ENCODE measurements around the gene PRKN.

PRKN gene

DNA sequence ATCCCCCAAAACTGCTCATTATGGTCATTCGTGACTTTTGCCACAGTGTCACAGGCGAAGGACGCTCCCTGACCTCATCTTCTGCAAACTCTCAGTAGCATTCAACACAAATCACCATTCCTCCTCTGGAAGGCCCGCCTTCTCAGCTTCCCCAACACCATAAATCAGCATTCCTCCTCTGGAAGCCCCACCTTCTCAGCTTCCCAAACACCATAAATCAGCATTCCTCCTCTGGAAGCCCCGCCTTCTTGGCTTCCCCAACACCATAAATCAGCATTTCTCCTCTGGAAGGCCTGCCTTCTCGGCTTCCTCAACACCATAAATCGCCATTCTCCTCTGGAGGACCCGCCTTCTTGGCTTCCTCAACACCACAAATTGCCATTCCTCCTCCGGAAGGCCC lies 1165.7 kb downstream of the PRKN start:
- H3K4me3 ChIP-seq (ENCODE audit: low read length): no peak overlapping the region
- TF ChIP-seq ZNF274 (IDR thresholded peaks at IDR 0.05; ENCODE audit: low read depth, low read length): no peak

DNA sequence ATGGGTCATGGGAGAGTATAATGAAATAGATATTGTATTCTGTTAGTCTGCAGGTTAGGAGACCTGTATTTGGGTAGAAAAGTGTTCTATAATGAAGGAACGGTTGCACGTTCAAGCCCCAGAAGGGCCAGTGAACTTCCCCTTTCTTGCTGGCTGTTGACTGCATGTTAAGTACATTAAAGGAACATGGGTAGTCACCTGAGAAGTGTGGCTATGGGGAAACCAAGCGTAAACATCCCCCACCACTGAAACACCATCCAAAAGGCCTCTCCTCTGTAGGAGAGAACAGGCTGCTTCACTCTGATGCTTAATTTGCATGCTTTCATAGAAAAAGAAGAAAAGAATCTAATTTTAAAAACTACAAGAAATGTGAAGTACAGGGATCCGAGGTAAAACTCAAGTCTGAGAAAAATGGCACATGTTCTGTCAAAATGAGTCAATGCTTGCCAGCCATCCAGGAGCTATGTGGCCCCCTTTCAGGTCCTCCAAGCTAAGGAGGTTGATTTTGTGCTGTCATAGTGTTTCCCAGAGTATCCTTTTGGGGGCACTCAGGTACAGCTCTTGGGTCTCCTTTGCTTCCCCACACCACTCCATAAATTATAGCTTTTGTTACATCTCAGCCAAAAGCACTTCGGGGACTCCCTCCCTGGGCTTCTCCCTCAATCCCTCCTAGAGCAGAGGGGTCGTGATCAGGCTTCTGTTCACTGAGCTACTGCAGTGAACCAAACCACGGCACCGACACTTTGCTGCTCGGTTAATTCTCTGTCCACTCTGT lies 1170.0 kb downstream of the PRKN start:
- no peak overlapping the region for H3K4me3 ChIP-seq (ENCODE audit: low read length)
- no peak for TF ChIP-seq ZNF274 (IDR thresholded peaks at IDR 0.05; ENCODE audit: low read depth, low read length)

DNA sequence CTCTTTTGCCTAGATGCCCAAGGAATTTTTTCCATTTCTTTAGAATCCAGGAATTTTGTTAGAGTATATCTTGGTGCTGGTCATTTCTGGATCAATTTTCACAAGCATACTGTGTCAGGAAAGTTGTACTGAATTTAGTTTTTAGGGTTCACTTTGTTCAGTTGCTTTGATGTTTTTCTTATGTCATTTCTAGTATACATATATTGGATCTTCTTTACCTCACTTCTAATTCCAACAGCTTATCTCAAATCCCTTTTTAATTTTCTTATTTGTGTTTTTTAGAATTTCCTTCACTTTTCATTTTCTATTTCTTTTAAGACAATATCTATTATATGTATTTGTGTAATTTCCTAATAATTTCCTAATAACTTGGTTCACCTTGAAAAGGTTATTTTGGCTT lies 1172.7 kb downstream of the PRKN start:
- no peak for TF ChIP-seq ZNF274 (IDR thresholded peaks at IDR 0.05; ENCODE audit: low read depth, low read length)
- no peak overlapping the region for H3K4me3 ChIP-seq (ENCODE audit: low read length)

DNA sequence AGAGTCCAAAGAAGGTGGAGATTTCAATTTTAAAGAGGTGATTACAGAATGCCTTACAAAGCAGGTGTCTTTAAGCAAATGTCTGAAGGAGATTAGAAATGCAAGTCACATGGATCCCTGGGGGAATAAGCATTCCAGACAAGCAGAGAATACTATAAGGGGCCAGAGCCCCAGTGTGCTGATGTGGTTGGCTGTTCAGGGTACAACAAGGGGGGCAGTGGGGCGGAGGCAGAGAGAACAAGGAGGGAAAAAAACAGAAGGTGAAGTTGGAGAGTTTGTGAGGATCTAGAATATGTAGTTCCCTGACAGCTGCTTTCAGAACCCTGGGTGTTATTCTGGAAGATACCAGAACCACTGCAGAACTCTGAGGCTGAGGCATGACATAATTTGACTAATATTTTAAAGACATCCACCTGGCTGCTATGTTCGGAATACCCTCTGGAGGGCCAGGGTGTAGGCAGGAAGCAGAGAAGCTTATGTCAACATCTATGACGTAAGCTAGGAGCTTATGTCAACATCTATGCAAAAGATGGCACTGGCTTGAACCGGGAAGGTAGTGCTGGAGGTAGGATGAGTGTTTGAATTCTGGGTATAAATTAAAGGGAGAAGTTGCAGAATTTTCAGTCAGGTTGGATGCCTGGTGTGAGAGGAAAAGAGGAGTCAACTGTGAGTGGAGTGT lies 1177.5 kb downstream of the PRKN start:
- H3K4me3 ChIP-seq (ENCODE audit: low read length): no peak overlapping the region
- TF ChIP-seq ZNF274 (IDR thresholded peaks at IDR 0.05; ENCODE audit: low read depth, low read length): no peak

DNA sequence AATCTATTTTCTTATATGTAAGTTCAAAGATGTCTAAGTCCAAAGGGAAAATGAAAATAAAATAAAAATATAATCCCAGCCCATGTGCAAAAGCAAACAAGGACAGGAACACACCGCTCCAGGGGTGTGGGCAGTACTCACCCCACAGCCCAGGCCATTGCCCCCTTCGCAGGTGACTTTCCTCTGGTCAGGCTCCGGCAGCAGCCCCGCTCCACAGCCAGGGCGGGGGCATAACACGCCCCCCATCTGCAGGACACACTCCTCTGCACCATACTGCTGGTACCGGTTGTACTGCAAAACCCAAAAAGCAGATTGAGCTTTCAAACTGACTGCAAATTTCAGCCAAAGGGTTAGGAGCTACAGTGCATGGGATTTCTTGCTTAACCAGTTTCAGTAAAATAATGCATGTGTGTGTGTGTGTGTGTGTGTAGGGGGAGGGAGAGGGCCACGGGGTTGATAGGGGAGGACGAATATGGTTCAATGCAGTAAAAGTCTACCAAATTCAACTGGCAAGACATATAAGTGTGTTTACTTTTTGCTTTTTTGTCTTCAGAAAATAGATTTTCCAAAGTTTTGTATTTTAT lies 1178.8 kb downstream of the PRKN start:
- no peak overlapping the region for H3K4me3 ChIP-seq (ENCODE audit: low read length)
- TF ChIP-seq ZNF274 (IDR thresholded peaks at IDR 0.05; ENCODE audit: low read depth, low read length): no peak

DNA sequence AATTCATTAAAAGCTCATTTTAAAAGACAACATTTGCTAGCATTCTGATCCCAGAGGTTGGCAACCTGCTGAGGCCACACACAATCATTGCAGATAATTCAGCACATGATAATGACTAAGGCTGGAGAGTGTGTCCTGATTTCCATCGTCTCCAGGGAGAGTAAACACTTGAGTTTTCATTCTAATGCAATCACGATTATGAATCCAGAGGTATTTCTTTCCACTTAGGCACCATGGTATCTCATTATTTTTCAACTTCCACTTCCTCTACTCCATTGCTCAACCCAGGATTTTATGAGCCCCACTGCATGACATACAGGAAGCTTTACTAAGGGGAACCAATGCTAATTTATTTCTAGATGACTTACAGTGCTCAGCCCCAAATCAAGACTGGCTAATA lies 1179.9 kb downstream of the PRKN start:
- TF ChIP-seq ZNF274 (IDR thresholded peaks at IDR 0.05; ENCODE audit: low read depth, low read length): no peak
- H3K4me3 ChIP-seq (ENCODE audit: low read length): no peak overlapping the region

DNA sequence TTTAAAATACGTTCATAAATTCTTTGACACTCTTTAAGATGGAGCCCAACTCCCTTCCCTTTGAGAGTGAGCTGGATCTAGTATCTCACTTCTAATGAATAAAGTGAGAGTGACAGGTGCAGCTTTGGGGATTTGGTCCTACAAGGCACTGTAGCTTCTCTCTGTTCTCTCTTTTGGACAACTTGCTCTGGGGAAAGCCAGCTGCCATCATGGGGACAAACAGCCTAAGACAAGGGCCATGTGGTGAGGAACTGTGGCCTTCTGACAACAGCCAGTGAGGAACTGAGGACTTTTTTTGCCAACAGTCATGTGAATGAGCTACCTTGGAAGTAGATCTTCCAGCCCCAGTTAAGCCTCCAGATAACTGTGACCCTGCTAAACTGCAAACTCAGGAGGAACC lies 1180.9 kb downstream of the PRKN start:
- TF ChIP-seq ZNF274 (IDR thresholded peaks at IDR 0.05; ENCODE audit: low read depth, low read length): no peak
- H3K4me3 ChIP-seq (ENCODE audit: low read length): no peak overlapping the region

DNA sequence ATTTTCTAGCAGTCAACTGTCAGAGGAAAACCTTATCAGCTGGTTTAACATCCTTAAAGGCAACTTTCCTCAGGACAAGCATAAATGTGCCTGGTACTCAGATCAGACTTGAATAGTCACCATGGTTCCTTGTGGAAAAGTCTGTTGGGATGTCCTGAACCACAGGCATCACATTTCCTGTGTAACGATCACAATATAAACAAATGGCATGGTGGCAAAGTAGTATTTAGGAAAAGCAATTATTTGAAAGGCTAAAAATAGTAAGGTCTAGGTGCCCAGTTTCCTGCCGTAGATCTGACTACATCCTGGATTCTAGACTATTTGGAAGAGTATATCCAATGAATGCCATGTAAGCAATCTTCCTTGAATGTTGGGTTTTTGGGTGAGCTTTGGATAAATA lies 1181.8 kb downstream of the PRKN start:
- no peak for TF ChIP-seq ZNF274 (IDR thresholded peaks at IDR 0.05; ENCODE audit: low read depth, low read length)
- no peak overlapping the region for H3K4me3 ChIP-seq (ENCODE audit: low read length)

DNA sequence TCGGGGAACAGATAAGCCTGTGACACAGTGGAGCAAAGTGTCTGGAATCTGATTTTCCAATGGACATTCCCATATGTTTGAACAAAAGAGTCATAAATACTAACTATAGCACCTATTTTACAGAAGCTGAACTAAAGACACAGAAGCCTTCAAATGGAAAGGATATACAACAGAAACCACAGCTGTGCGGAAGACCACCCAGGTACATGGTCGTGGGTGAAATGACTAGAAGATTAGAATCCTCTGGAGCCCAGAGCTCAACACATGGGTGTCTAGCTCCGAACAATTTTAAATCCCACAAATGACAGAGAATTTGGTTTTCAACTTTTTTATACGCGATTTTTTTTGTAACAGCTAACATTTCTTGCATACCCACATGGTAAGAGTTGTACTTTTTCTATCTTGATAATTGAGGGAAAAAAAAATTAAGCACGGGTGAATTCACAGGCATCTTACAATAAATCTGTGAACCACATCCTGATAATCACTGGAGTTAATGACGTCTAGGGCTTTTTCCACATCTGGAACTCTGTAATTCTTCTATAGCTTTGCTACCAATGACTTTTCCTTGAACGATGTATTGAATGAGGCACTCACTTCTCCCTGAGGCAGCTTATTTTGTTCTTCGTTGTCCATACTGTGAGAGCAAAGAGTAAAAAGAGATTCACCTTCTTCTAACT lies 1182.6 kb downstream of the PRKN start:
- TF ChIP-seq ZNF274 (IDR thresholded peaks at IDR 0.05; ENCODE audit: low read depth, low read length): no peak
- no peak overlapping the region for H3K4me3 ChIP-seq (ENCODE audit: low read length)

DNA sequence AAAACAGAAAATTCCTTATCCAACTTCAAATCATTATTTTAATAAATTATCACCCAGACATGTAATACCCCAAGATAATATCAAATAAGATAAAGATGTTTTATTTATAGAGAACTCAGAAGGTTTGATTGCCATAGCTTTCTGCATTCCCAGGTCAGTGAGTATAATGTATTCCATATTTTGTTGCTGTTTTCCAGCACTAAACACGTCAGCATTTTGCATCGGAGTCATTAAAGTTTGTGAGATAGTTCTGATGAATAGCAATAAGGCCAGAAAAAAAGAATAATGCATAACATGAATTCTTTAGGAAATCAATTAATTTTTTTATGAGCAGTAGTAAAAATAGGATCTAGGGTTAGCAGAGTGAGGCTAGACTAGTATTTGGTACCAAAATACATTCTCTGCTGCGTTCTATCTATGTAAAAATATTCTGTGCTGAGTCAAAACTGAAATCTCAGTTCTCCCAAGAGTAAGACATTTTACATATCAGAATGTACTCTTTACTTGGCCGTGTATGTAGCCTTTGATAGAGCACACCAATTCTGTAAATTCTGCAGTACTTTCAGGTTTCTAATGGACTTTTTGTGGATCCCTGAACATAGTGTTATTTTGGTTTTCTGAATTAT lies 1183.8 kb downstream of the PRKN start:
- H3K4me3 ChIP-seq (ENCODE audit: low read length): no peak overlapping the region
- TF ChIP-seq ZNF274 (IDR thresholded peaks at IDR 0.05; ENCODE audit: low read depth, low read length): no peak

DNA sequence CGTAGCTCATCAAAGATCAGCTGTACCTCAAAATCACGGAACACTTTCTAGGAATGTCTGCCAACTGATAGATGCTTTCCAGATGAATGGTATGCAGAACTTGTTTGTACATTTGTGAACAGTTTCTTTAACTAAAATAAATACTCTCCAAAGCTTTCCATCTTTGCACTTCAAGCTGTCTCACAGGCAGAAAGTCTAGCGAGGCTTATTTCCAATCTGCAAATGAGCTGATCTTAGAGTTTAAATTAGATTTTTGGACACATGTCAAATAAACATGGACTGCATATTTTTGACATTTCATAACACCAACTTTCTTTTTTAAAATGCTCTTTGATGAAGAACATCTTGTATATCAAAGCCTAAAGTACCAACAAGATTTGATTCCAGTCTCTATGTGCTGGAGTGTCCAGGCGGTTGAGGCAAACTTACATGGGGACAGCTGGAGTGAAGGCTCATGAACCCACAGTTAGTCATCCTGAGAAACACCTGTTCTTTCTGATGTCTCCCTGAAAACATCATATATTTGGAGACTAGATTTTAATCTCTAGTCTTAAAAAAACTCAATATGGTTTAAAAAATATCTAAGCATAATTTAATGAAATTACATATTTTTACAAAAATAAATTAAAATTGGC lies 1185.1 kb downstream of the PRKN start:
- H3K4me3 ChIP-seq (ENCODE audit: low read length): no peak overlapping the region
- TF ChIP-seq ZNF274 (IDR thresholded peaks at IDR 0.05; ENCODE audit: low read depth, low read length): no peak

DNA sequence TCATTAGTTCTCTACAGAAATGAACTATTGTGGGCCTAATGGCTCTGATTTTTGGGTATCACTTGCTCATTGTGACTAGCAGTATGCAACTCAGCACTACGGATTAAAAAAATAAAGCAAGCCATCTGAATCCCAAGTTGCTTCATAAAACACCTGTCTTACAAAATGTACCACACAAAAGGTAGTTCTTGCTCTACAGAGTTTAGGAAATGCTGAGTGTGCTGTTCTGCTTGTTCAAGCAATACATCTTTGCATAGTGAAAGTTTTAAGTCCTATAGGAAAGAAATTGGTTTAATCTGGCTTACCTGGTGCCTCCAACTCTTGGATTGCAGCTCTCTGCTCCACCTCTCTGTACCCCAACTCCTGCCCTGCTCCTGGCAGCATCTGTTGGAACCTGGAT lies 1187.0 kb downstream of the PRKN start:
- no peak for TF ChIP-seq ZNF274 (IDR thresholded peaks at IDR 0.05; ENCODE audit: low read depth, low read length)

DNA sequence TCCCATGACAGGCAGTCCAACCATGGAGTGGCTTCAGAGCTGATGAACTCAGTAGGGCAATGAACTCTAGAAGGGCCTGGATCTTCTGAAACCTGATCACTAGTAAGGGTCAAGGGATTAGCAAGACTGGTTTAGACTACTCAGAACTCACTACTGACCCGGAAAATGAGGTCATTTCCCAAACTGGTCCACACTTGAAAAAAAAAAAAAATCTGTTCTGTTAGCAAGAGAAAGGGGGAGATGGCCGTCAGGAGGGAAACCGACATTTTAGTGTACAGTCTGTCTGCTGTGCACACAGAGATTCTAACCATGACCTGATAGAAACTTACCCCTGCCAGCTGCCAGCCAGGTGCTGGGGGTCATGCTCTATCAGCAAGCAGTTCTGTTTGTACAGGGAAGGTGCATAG lies 1191.3 kb downstream of the PRKN start:
- H3K4me3 ChIP-seq (ENCODE audit: low read length): no peak overlapping the region
- TF ChIP-seq ZNF274 (IDR thresholded peaks at IDR 0.05; ENCODE audit: low read depth, low read length): no peak

More for the DNA sequence above, 1187.0 kb downstream of the PRKN start:
- no peak overlapping the region for H3K4me3 ChIP-seq (ENCODE audit: low read length)

All from GM08714 (cell line).